ENCODE results near the gene RAB3GAP2.

The RAB3GAP2 gene

DNA sequence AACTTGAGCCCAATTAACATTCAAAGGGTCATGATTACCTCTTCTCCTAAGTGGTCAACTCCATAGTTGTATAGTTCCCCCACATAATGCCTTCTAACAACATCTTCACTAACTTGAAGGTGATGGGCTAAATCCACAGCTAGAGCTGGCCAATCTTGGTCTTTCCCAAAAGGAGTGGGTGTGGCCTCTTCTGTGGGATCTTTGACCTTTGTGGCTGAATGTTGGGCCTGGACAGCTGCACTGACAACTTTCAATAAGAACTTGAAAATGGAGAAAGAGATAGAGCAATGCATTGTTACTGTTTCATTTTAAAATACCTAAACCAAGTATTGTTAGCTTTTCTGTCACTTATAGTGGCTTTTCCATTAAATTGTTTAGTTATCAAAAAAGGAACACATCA is 119.1 kb downstream of the RAB3GAP2 start:
- TF ChIP-seq, protein P1, sequence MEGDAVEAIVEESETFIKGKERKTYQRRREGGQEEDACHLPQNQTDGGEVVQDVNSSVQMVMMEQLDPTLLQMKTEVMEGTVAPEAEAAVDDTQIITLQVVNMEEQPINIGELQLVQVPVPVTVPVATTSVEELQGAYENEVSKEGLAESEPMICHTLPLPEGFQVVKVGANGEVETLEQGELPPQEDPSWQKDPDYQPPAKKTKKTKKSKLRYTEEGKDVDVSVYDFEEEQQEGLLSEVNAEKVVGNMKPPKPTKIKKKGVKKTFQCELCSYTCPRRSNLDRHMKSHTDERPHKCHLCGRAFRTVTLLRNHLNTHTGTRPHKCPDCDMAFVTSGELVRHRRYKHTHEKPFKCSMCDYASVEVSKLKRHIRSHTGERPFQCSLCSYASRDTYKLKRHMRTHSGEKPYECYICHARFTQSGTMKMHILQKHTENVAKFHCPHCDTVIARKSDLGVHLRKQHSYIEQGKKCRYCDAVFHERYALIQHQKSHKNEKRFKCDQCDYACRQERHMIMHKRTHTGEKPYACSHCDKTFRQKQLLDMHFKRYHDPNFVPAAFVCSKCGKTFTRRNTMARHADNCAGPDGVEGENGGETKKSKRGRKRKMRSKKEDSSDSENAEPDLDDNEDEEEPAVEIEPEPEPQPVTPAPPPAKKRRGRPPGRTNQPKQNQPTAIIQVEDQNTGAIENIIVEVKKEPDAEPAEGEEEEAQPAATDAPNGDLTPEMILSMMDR (IDR thresholded peaks at IDR 0.05; ENCODE audit: low read depth, low read length) = no peak
- DNase-seq (ENCODE audit: extremely low read depth, low read depth) = no peak

DNA sequence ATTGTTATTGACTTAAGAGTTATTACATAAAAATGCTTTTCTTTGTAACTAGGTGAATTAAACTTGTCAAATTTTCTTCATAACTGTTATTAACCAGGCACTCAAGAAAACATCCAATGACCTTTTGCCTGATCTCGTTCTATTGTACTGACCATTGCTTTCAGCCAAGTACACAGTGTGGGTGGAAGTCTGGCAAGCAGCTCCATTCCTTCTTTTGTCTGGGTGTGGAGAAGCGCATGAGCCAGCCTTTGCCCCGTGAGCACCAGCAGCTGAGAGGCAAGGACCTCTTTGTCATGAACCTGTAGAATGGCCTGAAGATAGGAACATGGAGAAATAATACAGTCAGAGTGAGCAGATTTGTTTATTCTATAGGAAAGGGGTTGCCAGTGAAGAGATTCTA is 120.8 kb downstream of the RAB3GAP2 start:
- TF ChIP-seq, protein P1 (IDR thresholded peaks at IDR 0.05; ENCODE audit: low read depth, low read length) = no peak
- no peak for DNase-seq (ENCODE audit: extremely low read depth, low read depth)

DNA sequence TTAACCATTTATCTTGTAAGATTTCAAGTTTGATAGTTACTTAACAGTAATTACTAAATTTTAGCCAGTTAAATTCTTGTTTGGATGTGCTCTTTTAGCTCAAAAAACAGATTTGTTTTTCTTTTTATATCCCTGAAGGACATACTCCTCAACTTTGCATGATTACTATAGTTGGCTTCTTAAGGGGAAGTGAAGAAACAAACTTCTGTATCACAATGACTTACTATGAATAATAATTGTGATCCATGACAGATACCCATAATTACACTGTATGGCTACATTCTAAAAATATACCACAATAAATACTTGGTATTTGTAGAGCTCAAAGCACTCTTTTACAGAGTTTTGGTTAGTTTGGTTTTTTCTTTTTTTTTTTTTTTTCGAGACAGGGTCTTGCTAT is 122.5 kb downstream of the RAB3GAP2 start:
- TF ChIP-seq, protein P1 (IDR thresholded peaks at IDR 0.05; ENCODE audit: low read depth, low read length) = no peak
- DNase-seq (ENCODE audit: extremely low read depth, low read depth) = no peak

DNA sequence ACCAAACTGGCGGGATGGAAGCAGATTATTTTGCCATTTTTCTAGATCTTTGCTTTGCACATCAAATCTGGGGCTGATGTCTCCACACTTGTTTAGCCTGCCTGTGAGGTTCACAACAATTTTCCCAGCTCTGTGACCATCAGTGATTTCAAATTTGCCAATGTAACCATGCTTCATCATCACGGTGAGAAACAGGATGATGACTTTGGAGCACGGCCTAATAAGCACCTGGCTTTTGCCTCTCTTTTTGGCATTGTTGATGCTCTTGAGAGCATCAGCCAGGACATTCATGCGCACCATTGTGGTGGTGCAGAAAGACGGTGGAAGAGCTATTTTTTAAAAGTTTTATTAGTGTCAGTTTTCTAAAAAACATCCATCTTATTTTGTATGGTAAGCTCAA is 128.2 kb downstream of the RAB3GAP2 start:
- TF ChIP-seq, protein P1 (IDR thresholded peaks at IDR 0.05; ENCODE audit: low read depth, low read length) = no peak
- no peak for DNase-seq (ENCODE audit: extremely low read depth, low read depth)

DNA sequence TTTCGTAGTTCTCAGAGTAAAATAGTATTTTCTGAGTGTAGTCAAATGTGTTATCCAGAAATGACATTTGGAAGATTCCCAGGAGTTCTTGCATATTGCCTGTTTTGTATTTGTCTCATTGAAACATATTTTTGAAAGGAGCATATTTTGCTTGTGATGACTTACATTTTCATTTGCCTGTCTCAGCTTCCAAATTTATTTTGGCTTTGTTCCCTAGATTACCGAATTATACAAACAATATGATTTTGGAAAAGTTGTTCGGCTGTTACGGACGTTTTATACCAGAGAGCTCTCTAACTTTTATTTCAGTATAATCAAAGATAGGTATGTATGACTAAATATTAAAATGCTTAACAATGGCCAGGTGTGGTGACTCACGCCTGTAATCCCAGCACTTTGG is 132.3 kb downstream of the RAB3GAP2 start:
- TF ChIP-seq, protein P1 (IDR thresholded peaks at IDR 0.05; ENCODE audit: low read depth, low read length) = no peak
- no peak for DNase-seq (ENCODE audit: extremely low read depth, low read depth)

DNA sequence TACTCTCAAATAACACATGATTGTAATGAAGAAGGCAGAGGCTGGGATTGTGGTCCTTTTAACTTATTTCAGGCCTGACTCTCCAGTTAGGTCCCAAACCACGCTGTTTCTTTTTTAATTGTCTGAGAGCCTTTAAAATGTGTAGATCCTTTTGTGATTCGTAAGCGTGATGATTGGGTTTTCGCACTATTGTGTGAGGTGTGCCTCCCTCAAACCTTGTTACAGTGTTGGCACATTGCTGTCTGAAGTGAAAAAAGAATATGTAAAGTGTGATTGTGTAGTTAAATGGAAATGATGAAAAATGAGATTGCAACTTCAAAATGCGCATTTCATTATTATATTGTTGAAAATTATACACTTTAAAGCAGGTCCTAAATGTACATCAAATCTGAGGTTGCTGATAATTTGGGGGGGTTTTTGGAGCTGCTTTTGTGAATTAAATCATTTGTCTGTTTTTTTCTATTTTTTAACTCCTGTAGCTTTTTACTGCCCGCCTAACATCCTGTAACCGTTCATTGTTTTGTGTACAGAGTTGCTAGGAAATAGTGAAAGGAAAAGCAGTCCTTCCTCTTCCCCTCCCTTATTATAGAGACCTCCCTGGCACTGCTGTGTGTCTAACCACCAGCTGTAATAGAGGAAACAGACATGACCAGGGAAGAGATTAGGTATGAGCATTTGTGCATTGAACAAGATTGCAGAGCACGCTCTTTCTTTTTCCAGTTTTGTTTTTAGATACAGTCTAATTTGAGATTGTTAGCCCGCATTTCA is 135.1 kb downstream of the RAB3GAP2 start:
- no peak for DNase-seq (ENCODE audit: extremely low read depth, low read depth)
- TF ChIP-seq, protein P1 (IDR thresholded peaks at IDR 0.05; ENCODE audit: low read depth, low read length) = no peak

DNA sequence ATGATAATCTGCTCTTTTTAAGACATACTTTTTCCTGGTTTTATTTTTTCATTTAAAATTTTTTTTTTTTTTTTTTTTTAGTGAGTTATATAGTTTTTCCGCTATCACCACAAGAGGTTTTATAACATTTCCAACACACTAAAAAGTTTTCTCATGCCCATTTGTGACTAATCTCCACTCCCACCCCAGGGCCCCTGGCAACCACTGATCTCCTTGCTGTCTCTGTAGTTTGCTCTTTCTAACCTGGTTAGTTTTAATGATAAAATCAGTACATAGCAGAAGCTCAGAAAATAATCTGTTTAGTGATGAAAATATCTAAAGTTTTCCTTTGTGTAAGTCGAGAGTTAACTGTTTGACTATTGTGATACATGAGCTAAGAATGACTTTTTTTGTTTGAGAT is 136.5 kb downstream of the RAB3GAP2 start:
- no peak for DNase-seq (ENCODE audit: extremely low read depth, low read depth)
- TF ChIP-seq, protein P1 (IDR thresholded peaks at IDR 0.05; ENCODE audit: low read depth, low read length) = no peak
